T-helper 22 cell (primary cell): Measurements from ENCODE around the gene FAM76B.
"Not testable (repeated sequence)": the region's sequence is repeated elsewhere in the genome, so short reads cannot be mapped to it uniquely, and the experiment has no call there.

Experiments
- DNase-seq: peaks from one replicate; pipeline ENCODE4 v3.0.0-alpha.2; 2020; ENCODE audit warnings: low read depth

FAM76B gene

DNA sequence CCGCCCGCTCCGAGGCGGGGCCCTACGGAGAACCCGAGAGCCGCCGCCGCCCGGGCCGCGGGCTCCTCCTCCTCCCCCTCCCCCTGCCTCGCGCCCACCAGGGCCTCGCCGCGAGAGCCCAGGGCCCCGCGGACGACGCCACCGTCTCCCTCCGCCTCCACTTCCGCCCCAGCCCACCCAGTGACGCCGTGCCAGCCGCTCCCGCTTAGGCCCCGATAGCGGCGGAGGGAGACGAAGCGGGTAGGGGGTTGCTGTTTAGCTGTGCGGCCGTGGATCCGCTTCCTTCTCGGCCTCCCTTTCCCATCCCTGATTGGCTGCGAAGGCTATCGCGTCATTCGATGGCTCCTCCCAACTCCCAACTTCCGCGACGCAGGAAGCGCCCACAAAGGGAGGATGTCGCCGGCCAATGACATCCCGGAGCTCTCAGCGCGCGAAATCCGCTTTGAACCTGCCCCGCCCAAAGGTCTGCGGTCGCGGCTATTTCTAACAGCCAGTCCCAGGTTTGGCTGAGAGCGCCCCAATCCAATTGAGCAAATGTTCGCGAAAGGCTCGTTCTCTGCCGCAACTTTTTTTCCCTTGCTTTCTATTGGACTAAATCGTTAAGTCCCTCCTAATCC lies at the start of gene FAM76B:
Gene FAM76B, minus strand, starts transcription at position 277 of the 617 bp plus-strand sequence. CDS start 304 bp downstream, outside the sequence.
- peak; percentile 95 for DNase-seq

GRCh38 chr11:95835768-95836488 lies 46.3 kb upstream of the FAM76B start:
- peak; percentile 5 for DNase-seq

DNA sequence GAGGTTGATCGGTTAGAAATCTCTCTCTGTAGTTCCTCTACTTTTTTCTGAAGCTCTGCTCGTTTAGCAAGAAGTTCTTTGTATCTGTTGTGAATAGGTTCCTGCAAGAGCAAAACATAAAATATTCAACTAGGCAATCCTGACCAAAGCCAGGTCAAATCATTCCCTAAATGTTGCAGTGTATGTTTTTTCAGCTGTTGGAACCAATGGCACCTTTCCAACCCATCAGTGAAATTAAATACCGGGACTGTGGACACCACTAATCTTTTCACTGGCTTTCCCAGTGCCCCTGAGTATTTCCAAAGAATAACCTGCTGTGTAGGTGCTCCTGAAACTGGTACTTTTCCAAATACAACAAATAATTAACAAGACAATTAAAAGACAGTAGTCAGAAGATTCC lies 45.8 kb upstream of the FAM76B start:
- no peak for DNase-seq

GRCh38 chr11:95833378-95833777 lies 43.8 kb upstream of the FAM76B start:
- no peak for DNase-seq

GRCh38 chr11:95832763-95833162 lies 43.2 kb upstream of the FAM76B start:
- no peak for DNase-seq

GRCh38 chr11:95831198-95831883 lies 41.8 kb upstream of the FAM76B start:
- DNase-seq, result no peak

DNA sequence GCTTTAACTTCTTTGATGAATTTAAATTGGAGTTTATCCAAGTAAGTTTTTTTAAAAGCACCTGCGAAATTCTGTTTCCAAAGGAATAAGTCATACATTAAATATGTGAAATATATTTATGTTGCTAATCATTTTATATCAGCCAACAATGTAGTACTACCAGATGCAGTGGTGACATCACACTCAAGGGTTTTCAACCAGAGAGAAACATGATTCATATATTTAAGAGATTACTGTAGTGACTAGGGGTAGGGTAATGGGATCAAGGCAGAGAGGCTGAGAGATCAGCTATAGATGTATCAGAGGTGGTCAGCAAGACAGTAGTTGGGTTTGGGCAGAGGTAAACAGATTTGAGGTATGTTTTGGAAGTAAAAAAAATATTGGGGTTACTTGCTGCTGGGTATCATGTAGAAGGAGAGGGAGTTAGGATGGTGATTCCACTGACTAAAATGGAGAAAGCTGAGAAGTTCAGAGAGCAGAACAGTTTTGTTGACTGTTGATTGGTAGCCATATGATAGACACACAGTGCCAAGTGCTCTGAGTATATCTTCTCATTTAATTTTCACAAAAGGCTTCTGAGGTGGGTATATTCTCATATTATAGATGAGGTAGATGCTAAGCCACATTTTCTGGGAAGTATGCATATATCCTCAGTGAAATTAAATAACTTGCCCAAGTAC lies 40.1 kb upstream of the FAM76B start:
- DNase-seq, result no peak

GRCh38 chr11:95827696-95828095 lies 38.1 kb upstream of the FAM76B start:
- DNase-seq, result no peak

DNA sequence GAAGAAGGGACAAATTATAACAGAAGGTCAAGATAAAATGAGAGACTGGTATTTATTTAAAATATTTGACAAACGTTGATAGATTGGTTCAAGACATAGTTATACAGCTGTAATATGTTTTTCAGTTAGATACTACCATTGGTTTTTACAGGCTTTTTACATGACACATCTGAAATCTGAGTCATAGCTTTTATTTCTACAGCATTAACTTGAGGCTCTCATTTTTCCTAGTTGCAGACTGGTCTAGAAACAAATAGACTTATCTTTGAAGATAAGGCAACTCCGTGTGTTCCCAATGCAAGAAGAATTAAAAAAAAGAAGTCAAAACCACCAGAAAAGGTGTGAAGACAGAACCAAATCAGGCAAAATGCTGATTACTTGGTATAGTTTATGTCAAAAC lies 32.1 kb upstream of the FAM76B start:
- DNase-seq, result no peak

DNA sequence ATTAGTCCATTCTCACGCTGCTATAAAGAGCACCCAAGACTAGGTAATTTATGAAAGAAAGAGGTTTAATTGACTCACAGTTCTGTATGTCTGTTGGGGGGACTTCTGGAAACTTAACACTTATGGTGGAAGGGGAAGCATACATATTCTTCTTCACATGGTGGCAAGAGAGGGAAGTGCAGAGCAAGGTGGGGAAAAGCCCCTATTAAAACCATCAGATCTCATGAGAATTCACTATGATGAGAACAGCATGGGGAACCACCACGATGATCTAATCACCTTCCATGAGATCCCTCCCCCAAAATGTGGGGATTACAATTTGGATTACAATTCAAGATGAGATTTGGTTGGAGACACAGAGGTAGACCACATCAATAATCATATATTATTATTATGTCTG lies 26.5 kb upstream of the FAM76B start:
- no peak for DNase-seq

DNA sequence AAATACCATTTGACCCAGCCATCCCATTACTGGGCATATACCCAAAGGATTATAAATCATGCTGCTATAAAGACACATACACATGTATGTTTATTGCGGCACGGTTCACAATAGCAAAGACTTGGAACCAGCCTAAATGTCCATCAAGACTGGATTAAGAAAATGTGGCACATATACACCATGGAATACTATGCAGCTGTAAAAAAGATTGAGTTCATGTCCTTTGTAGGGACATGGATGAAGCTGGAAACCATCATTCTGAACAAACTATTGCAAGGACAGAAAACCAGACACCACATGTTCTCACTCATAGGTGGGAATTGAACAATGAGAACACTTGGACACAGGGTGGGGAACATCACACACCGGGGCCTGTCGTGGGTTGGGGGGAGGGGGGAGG lies 21.5 kb upstream of the FAM76B start:
- not testable (repeated sequence) for DNase-seq

GRCh38 chr11:95806464-95806863 lies 16.9 kb upstream of the FAM76B start:
- not testable (repeated sequence) for DNase-seq

- no peak for DNase-seq
These were observed 16.3 kb upstream of the FAM76B start for GRCh38 chr11:95805869-95806268.

GRCh38 chr11:95803973-95804372 lies 14.4 kb upstream of the FAM76B start:
- no peak for DNase-seq

GRCh38 chr11:95802806-95803205 lies 13.2 kb upstream of the FAM76B start:
- no peak for DNase-seq

- DNase-seq, result no peak
These were observed 10.9 kb upstream of the FAM76B start for GRCh38 chr11:95800438-95800837.

DNA sequence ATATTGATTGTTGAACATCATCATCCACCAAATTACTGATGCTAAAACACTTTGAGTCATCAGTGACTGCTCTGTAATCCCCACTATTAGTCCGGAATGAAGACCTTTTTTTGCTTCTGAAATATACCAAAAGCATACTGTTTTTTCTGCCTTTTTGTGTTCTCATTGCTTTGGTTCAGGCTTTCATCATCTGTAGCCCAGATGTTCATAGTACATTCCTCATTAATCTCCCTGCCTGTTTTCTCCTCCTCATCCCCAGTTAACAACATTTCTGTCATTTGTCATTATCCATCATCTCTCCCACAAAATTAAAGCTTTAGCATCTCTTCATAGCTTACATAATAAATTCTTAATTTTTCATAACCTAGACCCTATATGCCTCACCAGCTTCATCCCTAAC lies 10.0 kb upstream of the FAM76B start:
- DNase-seq, result no peak

GRCh38 chr11:95796501-95796900 lies 6.9 kb upstream of the FAM76B start:
- DNase-seq, result no peak

- no peak for DNase-seq
These were observed 6.2 kb upstream of the FAM76B start for GRCh38 chr11:95795627-95796295.

- DNase-seq, result no peak
These were observed 4.5 kb upstream of the FAM76B start for GRCh38 chr11:95794086-95794485.

DNA sequence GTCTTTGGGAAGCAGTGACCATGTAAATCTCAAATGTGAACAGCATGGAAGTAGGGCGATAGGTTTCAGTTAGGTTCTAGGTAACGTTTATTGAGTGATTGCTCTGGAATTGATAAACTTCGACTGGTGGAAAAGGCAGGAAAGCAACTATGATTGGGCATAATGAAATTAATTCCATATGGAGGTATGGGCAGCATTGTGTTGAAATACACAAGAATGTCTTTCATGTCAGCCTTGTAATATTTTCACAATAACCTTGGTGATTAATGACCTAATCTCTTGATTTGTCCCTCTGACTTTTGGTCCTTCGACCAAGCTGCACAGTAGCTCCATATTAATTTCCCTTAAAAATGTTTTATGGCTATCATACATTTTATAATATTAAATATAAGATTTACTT lies 3.5 kb upstream of the FAM76B start:
- no peak for DNase-seq

DNA sequence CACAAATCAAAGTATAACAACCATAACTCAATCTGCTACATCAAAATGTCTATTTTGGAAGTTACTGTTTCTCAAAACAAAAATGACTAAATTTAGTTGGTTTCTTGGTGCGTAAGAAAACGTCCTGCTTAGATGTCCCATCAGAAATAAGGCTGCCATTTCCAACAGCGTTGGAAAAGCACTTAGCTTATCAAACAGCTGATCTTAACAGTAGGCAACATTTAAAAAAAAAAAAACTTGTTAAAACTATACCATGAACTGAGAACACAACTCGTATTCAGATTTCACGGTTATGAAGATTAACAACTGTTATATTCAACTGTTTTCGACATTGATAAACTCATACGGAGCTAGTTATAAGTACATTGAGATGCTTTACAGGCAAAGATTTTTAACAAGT lies 3.1 kb upstream of the FAM76B start:
- no peak for DNase-seq
